ENCODE results near the gene TTLL4.

DNA sequence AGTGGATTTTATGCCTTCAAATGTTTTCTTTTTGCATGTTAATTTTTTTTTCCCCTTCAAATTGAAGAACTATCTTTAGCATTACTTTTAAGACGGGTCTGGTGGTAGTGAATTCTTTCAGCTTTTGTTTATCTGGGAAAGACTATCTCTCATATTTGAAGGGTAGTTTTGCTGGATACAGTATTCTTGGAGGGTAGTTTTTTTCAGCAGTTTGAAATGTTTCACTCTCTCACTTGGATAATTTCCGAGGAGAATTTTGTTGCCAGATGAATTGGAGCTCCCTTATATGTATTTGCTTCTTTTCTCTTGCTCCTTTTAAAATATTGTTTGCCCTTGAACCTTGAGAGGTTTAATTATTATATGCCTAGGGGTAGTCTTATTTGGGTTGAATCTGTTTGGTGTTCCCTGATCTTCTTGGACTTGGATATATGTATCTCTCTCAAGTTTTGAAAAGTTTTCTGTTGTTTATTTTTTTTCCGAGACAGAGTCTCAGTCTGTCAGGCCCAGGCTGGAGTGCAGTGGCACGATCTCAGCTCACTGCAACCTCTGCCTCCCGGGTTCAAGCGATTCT lies 15.5 kb downstream of the TTLL4 start:
- TF ChIP-seq CTCF (IDR thresholded peaks at IDR 0.05) (no peak), EZH2phosphoT487 (IDR thresholded peaks at IDR 0.05; ENCODE audit: borderline replicate concordance, low read depth) (no peak), RCOR1 (IDR thresholded peaks at IDR 0.05; ENCODE audit: low read length) (no peak), ELF1 (IDR thresholded peaks at IDR 0.05) (no peak), CHD2 (IDR thresholded peaks at IDR 0.05; ENCODE audit: low read length, partially characterized antibody) (no peak), TAF1 (IDR thresholded peaks at IDR 0.05; ENCODE audit: borderline replicate concordance, low read depth, low read length) (no peak), FOXJ3 (CRISPR knock-in tag; IDR thresholded peaks at IDR 0.05) (no peak)
- TF ChIP-seq, protein P1, sequence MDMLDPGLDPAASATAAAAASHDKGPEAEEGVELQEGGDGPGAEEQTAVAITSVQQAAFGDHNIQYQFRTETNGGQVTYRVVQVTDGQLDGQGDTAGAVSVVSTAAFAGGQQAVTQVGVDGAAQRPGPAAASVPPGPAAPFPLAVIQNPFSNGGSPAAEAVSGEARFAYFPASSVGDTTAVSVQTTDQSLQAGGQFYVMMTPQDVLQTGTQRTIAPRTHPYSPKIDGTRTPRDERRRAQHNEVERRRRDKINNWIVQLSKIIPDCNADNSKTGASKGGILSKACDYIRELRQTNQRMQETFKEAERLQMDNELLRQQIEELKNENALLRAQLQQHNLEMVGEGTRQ (IDR thresholded peaks at IDR 0.05; ENCODE audit: borderline replicate concordance, low read depth, low read length): no peak
- TF ChIP-seq, protein P2, sequence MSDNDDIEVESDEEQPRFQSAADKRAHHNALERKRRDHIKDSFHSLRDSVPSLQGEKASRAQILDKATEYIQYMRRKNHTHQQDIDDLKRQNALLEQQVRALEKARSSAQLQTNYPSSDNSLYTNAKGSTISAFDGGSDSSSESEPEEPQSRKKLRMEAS (IDR thresholded peaks at IDR 0.05; ENCODE audit: low read depth): no peak

Measured in SK-N-SH (cell line).